Erythroblast (primary cell): ENCODE measurements around the gene CEP43.

Experiments
- GATA1 ChIP-seq: IDR thresholded peaks from 2 replicates; pipeline ENCODE4 v1.6.1; 2011; ENCODE audit warnings: low read depth, mild to moderate bottlenecking, control low read depth, low read length, moderate library complexity
- POLR2A ChIP-seq: IDR thresholded peaks from 2 replicates; pipeline ENCODE4 v1.6.1; 2011; ENCODE audit warnings: mild to moderate bottlenecking, low read length

DNA sequence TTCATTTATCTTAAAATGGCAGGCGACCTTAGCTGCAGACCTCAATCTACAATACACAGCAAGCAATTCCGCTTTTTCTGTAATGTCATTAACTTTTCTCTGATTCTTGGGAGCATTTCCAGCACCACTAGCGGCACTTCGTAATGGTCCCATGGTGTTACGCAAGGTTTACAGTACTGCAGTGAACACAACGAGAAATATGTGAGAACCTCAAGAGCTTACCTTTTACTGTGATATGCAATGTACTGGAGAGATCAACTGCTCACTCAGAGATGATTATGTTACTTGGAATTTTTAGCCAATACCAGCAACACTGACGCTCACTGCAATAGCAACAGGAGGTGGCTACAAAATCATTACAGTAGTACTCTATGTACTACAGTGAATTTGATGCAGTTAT, 2.8 kb upstream of the CEP43 start:
- no peak for TF ChIP-seq POLR2A
- TF ChIP-seq GATA1 = no peak
